SH-SY5Y (cell line): ENCODE data around the gene CCL4.

Experiments used
- GATA2 ChIP-seq: IDR thresholded peaks from 2 replicates; pipeline ENCODE4 v1.6.1; 2011; ENCODE audit warnings: mild to moderate bottlenecking, low read depth, low read length
- GATA3 ChIP-seq: IDR thresholded peaks from 2 replicates; pipeline ENCODE4 v1.6.1; 2011; ENCODE audit warnings: low read depth, mild to moderate bottlenecking, low read length, moderate library complexity

DNA sequence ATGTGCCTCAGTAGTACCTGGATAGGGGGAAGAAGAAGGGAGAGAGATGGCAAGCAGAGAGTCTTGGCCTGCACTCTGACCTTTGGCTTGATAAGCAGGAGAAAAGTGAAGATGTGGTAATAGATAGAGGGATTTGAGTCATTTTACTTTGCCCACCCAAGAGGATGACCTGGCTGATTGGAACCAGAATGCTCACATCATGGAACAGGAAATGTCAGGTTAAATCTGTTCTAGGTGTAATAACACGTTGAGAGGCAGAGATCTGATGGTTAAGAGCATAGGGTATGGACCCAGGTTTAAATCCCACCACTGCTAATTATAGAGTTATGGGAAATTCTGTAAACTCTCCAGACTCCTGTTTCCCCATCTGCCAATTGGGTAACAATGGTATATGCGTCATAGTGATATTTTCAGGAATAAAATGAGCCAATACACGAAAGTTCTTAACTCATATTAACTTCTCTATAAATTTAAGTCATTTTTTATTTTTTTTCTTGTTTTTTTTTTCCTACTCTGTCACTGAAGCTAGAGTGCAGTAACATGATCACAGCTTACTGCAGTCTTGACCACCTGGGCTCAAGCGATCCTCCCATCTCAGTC, 47.6 kb upstream of the CCL4 start:
- no peak for TF ChIP-seq GATA3
- no peak for TF ChIP-seq GATA2
